ENCODE results near the gene LRMDA. TPM values are rescaled to one million over a fixed set of nuclear protein-coding genes. Genes with fewer than 3 reads are reported as not detected.

Gene LRMDA
- total and polyA plus RNA-seq, 10 of the 15 experiments (the other 5 are each of a cell fraction or from before 2014, with no cell fraction given): 0.07 to 0.54 (median 0.29) TPM; not detected in 4

DNA sequence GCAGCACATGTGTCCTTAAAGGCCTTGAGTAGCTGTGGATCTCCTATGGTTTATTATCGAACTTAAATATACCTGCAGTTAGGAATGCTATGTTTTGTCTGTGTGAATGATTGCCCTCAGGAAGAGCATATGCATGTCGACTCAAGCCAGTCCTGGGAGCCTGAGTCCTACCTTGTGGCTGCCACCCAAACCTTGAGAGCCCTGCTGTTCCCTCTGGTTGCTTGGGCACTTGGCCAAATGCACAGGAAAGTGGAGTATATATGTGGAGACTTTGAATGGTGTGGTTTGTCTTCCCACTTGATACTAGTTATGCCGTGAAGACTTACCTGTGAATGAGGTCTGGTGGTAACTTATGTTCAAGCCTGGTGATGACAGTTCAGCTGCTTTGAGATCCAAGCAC is 409.8 kb downstream of the LRMDA start (continued):
- TF ChIP-seq SIX5 (IDR thresholded peaks at IDR 0.05; ENCODE audit: low read depth, low read length, severe bottlenecking): no peak

DNA sequence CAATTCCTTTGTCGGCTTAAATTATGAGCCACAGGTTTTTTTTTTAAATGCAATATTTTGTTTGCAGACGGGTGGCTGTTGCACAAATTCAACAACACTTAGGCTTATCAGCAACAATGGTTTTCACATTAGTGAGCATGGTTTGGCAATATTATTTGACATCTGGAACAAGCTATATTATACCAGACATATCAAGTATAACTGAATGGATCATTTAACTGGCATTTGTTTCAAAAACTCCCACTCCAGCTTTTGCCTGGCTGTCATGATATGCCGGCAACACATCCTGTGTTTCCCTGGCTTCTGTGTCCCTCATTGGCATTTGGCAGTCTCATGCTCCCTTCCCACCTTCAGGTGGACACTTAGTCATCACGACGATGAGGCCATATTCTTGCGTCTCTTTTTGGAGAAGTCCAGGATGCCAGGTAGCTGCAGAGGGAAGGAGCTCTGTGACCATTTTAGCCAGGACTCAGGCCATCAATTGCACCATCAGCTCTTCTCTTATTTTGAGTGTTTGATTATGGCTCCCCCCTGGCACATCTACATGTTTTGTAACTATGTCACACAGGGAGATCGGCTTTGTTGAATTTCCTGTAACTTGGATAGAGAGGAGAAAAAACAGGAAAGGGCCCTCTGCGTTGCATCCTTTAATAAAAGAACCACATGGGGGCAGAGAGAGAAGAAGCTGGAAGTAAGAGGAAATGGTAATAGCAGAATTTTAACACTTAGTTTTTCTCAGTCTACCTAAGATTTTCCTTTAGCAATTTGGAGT is 413.9 kb downstream of the LRMDA start:
- BruUV-seq (replicated peaks): no TSS peak
- CTCF ChIA-PET: interaction anchor here (0.7 to 1.0 kb wide), 2 partner anchors 17 to 88 kb away, joined by 3 read pairs; no protein-coding TSS in a partner anchor
- SMC1A ChIA-PET (ENCODE audit: uncharacterized antibody, unreplicated experiment): interaction anchor here (0.6 to 2.0 kb wide), 4 partner anchors 20 to 682 kb away, joined by 3 to 7 read pairs (median 4); no protein-coding TSS in a partner anchor
- TF ChIP-seq, protein P1, sequence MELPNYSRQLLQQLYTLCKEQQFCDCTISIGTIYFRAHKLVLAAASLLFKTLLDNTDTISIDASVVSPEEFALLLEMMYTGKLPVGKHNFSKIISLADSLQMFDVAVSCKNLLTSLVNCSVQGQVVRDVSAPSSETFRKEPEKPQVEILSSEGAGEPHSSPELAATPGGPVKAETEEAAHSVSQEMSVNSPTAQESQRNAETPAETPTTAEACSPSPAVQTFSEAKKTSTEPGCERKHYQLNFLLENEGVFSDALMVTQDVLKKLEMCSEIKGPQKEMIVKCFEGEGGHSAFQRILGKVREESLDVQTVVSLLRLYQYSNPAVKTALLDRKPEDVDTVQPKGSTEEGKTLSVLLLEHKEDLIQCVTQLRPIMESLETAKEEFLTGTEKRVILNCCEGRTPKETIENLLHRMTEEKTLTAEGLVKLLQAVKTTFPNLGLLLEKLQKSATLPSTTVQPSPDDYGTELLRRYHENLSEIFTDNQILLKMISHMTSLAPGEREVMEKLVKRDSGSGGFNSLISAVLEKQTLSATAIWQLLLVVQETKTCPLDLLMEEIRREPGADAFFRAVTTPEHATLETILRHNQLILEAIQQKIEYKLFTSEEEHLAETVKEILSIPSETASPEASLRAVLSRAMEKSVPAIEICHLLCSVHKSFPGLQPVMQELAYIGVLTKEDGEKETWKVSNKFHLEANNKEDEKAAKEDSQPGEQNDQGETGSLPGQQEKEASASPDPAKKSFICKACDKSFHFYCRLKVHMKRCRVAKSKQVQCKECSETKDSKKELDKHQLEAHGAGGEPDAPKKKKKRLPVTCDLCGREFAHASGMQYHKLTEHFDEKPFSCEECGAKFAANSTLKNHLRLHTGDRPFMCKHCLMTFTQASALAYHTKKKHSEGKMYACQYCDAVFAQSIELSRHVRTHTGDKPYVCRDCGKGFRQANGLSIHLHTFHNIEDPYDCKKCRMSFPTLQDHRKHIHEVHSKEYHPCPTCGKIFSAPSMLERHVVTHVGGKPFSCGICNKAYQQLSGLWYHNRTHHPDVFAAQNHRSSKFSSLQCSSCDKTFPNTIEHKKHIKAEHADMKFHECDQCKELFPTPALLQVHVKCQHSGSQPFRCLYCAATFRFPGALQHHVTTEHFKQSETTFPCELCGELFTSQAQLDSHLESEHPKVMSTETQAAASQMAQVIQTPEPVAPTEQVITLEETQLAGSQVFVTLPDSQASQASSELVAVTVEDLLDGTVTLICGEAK (IDR thresholded peaks at IDR 0.05; ENCODE audit: borderline replicate concordance): no peak
- TF ChIP-seq HCFC1 (IDR thresholded peaks at IDR 0.05; ENCODE audit: low read length) (no peak), WRNIP1 (IDR thresholded peaks at IDR 0.05; ENCODE audit: borderline replicate concordance, low read depth, low read length) (no peak), ZNF207 (IDR thresholded peaks at IDR 0.05; ENCODE audit: borderline replicate concordance) (no peak), SUPT20H (IDR thresholded peaks at IDR 0.05; ENCODE audit: borderline replicate concordance, control insufficient read depth, low read depth, low read length) (no peak), FOXM1 (IDR thresholded peaks at IDR 0.05; ENCODE audit: low read depth, low read length) (no peak), YBX1 (IDR thresholded peaks at IDR 0.05) (no peak), ATF3 (IDR thresholded peaks at IDR 0.05; ENCODE audit: borderline replicate concordance, extremely low read depth, low read depth, low read length) (no peak), ZNF24 (IDR thresholded peaks at IDR 0.05) (no peak), ASH2L (IDR thresholded peaks at IDR 0.05; ENCODE audit: borderline replicate concordance, low read depth) (no peak)
- TF ChIP-seq, protein P2, sequence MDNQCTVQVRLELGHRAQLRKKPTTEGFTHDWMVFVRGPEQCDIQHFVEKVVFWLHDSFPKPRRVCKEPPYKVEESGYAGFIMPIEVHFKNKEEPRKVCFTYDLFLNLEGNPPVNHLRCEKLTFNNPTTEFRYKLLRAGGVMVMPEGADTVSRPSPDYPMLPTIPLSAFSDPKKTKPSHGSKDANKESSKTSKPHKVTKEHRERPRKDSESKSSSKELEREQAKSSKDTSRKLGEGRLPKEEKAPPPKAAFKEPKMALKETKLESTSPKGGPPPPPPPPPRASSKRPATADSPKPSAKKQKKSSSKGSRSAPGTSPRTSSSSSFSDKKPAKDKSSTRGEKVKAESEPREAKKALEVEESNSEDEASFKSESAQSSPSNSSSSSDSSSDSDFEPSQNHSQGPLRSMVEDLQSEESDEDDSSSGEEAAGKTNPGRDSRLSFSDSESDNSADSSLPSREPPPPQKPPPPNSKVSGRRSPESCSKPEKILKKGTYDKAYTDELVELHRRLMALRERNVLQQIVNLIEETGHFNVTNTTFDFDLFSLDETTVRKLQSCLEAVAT (IDR thresholded peaks at IDR 0.05): no peak

More for the DNA sequence above, 413.9 kb downstream of the LRMDA start:
- no peak overlapping the region for H3K4me3 ChIP-seq
- intact Hi-C loops (cut with micrococcal nuclease; ENCODE audit: unreplicated experiment): no loop called here
- RAD21 ChIA-PET (ENCODE audit: unreplicated experiment): interaction anchor here (0.7 kb wide), 1 partner anchor 64 kb away, joined by 3 read pairs; no protein-coding TSS in a partner anchor
- H3K27me3 ChIP-seq (replicated peaks in 1 of 2; ENCODE audit: control insufficient read depth in 2 of 2, insufficient read depth in 2 of 2, low read length in 1 of 2): no peaks in the 10 kb centered on the region; a peak in 1 of 4 replicates
- no peak overlapping the region for H3K27ac ChIP-seq (ENCODE audit: control insufficient read depth, insufficient read depth)
- POLR2A ChIA-PET: no interaction called here
- H4K20me1 ChIP-seq (ENCODE audit: control insufficient read depth, insufficient read depth): no peaks in the 10 kb centered on the region
- DNase-seq (ENCODE audit: low read depth, low spot score): no peak
- no peaks in the 10 kb centered on the region for H3K4me1 ChIP-seq (ENCODE audit: control insufficient read depth, insufficient read depth, low read length)
- no peak overlapping the region for H3K9ac ChIP-seq (ENCODE audit: control insufficient read depth, insufficient read depth, low read length)
- no peak overlapping the region for H2AFZ ChIP-seq (ENCODE audit: control insufficient read depth, low read depth, low read length)
- no peak for FAIRE-seq
- no peaks in the 10 kb centered on the region for H3K36me3 ChIP-seq (ENCODE audit: control insufficient read depth in 2 of 2, insufficient read depth in 2 of 2, low read length in 1 of 2)
- no peak overlapping the region for H3K4me2 ChIP-seq (ENCODE audit: control insufficient read depth, insufficient read depth)
- ATAC-seq: no peak
- in situ Hi-C loops (cut with MboI): no loop called here
- no peaks in the 10 kb centered on the region for H3K9me3 ChIP-seq (replicated peaks; ENCODE audit: control insufficient read depth, insufficient read depth, low read length)
- no peaks in the 10 kb centered on the region for H3K79me2 ChIP-seq (ENCODE audit: control insufficient read depth, insufficient read depth, low read length)
- 32% methylated on average over 8 of the region's 8 CpGs for WGBS (ENCODE audit: insufficient coverage, insufficient replicate concordance, low lambda C conversion rate, missing lambda C conversion rate)

All from GM12878 (cell line).